Thyroid gland (tissue), 4 donors: ENCODE results near the gene AAK1. TPM values are rescaled to one million over a fixed set of nuclear protein-coding genes. Genes with fewer than 3 reads are reported as not detected.
"Not testable (repeated sequence)": the region's sequence is repeated elsewhere in the genome, so short reads cannot be mapped to it uniquely, and the experiment has no call there.

ENCODE experiments used
- DNase-seq, 2 donors: peaks; one replicate each; pipeline ENCODE4 v3.0.0-alpha.2; 2019
- H3K27ac ChIP-seq, 3 donors: fragments of 200-600 bp; sonication (generic); 1 replicate in 2 of 3; 2 replicates in 1 of 3; pipeline ENCODE4 v1.5.1; 2016 to 2019; ENCODE audit warnings: mild to moderate bottlenecking in 1 of 3, moderate library complexity in 1 of 3
- H3K27me3 ChIP-seq: fragments of 200-600 bp; sonication (generic); one replicate; pipeline ENCODE4 v1.5.1; 2019
- H3K36me3 ChIP-seq, 2 donors: fragments of 200-600 bp; sonication (generic); one replicate each; pipeline ENCODE4 v1.5.1; 2016 to 2019
- H3K4me1 ChIP-seq, 2 donors: fragments of 200-600 bp; sonication (generic); one replicate each; pipeline ENCODE4 v1.5.1; 2017 to 2019
- H3K4me3 ChIP-seq, 3 donors: fragments of 200-600 bp; sonication (generic); replicated peaks in 1 of 3; 1 replicate in 2 of 3; 2 replicates in 1 of 3; pipeline ENCODE4 v1.5.1; 2016; ENCODE audit warnings: mild to moderate bottlenecking in 1 of 3
- H3K9me3 ChIP-seq: fragments of 200-600 bp; sonication (generic); one replicate; pipeline ENCODE4 v1.5.1; 2017
- POLR2A ChIP-seq, 2 donors: fragments of 450-650 bp; IDR thresholded peaks; one replicate each; pipeline ENCODE4 v1.6.1; 2017; ENCODE audit warnings: antibody characterized with exemption in 2 of 2, mild to moderate bottlenecking in 2 of 2, moderate library complexity in 1 of 2
- WGBS, 2 donors: methylation state at CpG; one replicate each; pipeline ENCODE4 v1.1.5; 2017; 5-methylcytosine and 5-hydroxymethylcytosine counted together
- intact Hi-C: fragments of 100-400 bp; cut with DNase I; formaldehyde crosslinking; loops from one replicate; pipeline ENCODE4 v1.15.1; 2023
- total RNA-seq, 4 donors: library from RNA; depleted of rRNA; stranded (reverse); fragments of >200 nt; gene quantifications; one replicate each; pipeline ENCODE4 v1.2.3, GENCODE V29; 2016
- TF ChIP-seq, protein P1 (sequence below), 6 experiments: fragments of 200-600 bp in 3 of 6; fragments of 450-650 bp in 3 of 6; sonication (generic) in 3 of 6; IDR thresholded peaks; one replicate each; pipeline ENCODE4 v1.5.1; 2016 to 2019; ENCODE audit warnings: antibody characterized with exemption in 6 of 6, mild to moderate bottlenecking in 2 of 6, inconsistent platforms in 1 of 6, moderate library complexity in 1 of 6

Gene AAK1
- total RNA-seq, 4 donors from 2014 or later, result 82.0 to 174 (median 144) TPM

DNA sequence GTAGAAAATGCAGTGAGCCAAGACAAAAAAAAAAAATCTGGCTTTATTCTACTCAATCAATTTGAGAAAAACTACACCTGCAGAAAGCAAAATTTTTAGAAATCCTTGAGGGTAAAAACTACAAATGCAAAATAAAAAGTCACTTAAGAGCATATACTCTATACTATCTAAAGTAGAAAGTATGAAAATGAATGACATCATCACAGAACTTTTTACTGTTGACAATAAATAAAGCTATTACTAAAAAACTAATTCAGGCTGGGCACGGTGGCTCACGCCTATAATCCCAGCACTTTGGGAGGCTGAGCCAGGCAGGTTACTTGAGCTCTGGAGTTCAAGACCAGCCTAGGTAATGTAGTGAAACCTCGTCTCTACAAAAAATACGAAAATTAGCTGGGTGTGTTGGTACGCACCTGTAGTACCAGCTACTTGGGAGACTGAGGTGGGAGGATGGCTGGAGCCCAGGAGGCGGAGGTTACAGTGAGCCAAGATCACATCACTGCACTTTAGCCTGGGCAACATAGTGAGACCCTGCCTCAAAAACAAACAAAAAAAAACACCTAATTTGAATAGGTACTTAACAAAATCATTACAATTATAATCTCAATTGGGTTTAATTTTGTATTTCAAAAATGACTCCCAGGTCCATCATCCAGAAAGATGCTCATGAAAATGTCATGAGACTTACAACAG lies 213.9 kb downstream of the AAK1 start:
- H3K27me3 ChIP-seq, result no peaks in the 10 kb centered on the region
- WGBS, 2 donors, result 93 to 97% methylated on average over 6 of the region's 6 CpGs
- no peak for TF ChIP-seq POLR2A (IDR thresholded peaks at IDR 0.05)
- TF ChIP-seq, protein P1, sequence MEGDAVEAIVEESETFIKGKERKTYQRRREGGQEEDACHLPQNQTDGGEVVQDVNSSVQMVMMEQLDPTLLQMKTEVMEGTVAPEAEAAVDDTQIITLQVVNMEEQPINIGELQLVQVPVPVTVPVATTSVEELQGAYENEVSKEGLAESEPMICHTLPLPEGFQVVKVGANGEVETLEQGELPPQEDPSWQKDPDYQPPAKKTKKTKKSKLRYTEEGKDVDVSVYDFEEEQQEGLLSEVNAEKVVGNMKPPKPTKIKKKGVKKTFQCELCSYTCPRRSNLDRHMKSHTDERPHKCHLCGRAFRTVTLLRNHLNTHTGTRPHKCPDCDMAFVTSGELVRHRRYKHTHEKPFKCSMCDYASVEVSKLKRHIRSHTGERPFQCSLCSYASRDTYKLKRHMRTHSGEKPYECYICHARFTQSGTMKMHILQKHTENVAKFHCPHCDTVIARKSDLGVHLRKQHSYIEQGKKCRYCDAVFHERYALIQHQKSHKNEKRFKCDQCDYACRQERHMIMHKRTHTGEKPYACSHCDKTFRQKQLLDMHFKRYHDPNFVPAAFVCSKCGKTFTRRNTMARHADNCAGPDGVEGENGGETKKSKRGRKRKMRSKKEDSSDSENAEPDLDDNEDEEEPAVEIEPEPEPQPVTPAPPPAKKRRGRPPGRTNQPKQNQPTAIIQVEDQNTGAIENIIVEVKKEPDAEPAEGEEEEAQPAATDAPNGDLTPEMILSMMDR (IDR thresholded peaks at IDR 0.05), result no peak
- intact Hi-C loops, result no loop called here
- H3K4me3 ChIP-seq, result no peak overlapping the region
- no peak overlapping the region for H3K27ac ChIP-seq
- peaks cover 7 to 25% of the 10 kb centered on the region in 2 donors for H3K36me3 ChIP-seq
- H3K9me3 ChIP-seq, result no peaks in the 10 kb centered on the region
- DNase-seq, result no peak
- peaks cover 0 to 4% of the 10 kb centered on the region in 2 donors for H3K4me1 ChIP-seq

GRCh38 chr2:69428981-69429380 lies 214.6 kb downstream of the AAK1 start:
- intact Hi-C loops, result no loop called here
- no peak overlapping the region for H3K27ac ChIP-seq
- no peaks in the 10 kb centered on the region for H3K9me3 ChIP-seq
- no peaks in the 10 kb centered on the region for H3K27me3 ChIP-seq
- no peak for TF ChIP-seq POLR2A (IDR thresholded peaks at IDR 0.05)
- TF ChIP-seq, protein P1 (IDR thresholded peaks at IDR 0.05), result no peak
- peaks cover 7 to 25% of the 10 kb centered on the region in 2 donors for H3K36me3 ChIP-seq
- H3K4me3 ChIP-seq, result no peak overlapping the region
- 91 to 95% methylated on average over 2 of the region's 2 CpGs for WGBS, 2 donors
- DNase-seq, result no peak
- no peaks in the 10 kb centered on the region for H3K4me1 ChIP-seq

DNA sequence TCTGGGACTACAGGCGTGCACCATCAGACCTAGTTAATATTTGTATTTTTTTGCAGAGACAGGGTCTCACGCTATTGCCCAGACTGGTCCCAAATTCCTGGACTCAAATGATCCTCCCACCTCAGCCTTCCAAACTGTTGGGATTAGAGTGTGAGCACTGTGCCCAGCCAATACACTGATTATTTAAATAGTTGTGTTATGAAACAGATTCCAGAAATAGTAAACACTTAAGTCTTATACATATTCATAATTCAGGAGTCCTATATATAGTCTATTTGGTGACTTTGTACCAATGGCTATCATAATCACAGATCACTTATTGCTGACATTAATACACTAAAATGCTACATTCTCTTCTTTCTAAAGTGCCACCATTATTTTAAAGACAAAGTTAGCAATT lies 219.1 kb downstream of the AAK1 start:
- Histone ChIP-seq H3K9me3 (no peaks in the 10 kb centered on the region), H3K4me1 (peaks cover 0 to 3% of the 10 kb centered on the region in 2 donors), H3K36me3 (peaks cover 0 to 29% of the 10 kb centered on the region in 2 donors), H3K4me3 (no peak overlapping the region), H3K27me3 (no peaks in the 10 kb centered on the region), H3K27ac (no peak overlapping the region)
- DNase-seq, result no peak
- intact Hi-C loops, result no loop called here
- TF ChIP-seq, protein P1 (IDR thresholded peaks at IDR 0.05), result no peak
- TF ChIP-seq POLR2A (IDR thresholded peaks at IDR 0.05), result no peak
- WGBS, 2 donors, result 93 to 98% methylated on average over 2 of the region's 2 CpGs

DNA sequence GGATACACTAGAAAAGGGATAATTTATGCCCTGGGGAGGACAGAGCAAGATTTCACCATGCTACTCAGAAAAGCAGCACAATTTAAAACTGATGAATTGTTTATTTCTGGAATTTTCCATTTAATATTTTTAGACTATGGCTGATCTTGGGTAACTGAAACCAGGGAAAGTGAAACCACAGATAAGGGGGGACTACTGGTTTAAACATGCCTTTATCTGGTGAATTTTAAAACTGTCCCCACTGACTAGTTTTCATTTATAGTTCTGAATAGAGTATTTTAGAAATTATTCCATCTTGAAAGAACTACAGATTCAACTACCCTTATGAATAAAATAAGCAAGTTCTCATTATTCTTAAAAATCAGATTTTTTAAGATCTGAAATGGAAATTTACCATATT lies 221.3 kb downstream of the AAK1 start:
- no peaks in the 10 kb centered on the region for H3K27me3 ChIP-seq
- peak overlapping the region in 1 of 3 donors; percentile 3 for H3K27ac ChIP-seq
- no peaks in the 10 kb centered on the region for H3K9me3 ChIP-seq
- H3K4me1 ChIP-seq, result peaks cover 0 to 3% of the 10 kb centered on the region in 2 donors
- no peak for TF ChIP-seq POLR2A (IDR thresholded peaks at IDR 0.05)
- TF ChIP-seq, protein P1 (IDR thresholded peaks at IDR 0.05), result no peak
- H3K36me3 ChIP-seq, result peaks cover 8 to 34% of the 10 kb centered on the region in 2 donors
- DNase-seq, result no peak
- intact Hi-C loops, result no loop called here
- H3K4me3 ChIP-seq, result no peak overlapping the region

GRCh38 chr2:69419111-69419510 lies 224.4 kb downstream of the AAK1 start:
- intact Hi-C loops, H3K4me3 ChIP-seq, H3K27ac ChIP-seq, DNase-seq, H3K4me1 ChIP-seq, H3K27me3 ChIP-seq, H3K9me3 ChIP-seq: not testable (repeated sequence)
- H3K36me3 ChIP-seq, result peaks cover 23 to 35% of the 10 kb centered on the region in 2 donors
- WGBS, 2 donors, result 93 to 97% methylated on average over 7 of the region's 7 CpGs
